Measurements from ENCODE around the gene CDK10. TPM values are rescaled to one million over a fixed set of nuclear protein-coding genes. Genes with fewer than 3 reads are reported as not detected.

Gene CDK10
- polyA plus RNA-seq, 1 donor from 2014 or later, result 126 TPM

- TF ChIP-seq RAD21 (conservative IDR thresholded peaks at IDR 0.05) (no peak), TAF1 (IDR thresholded peaks at IDR 0.05; ENCODE audit: low read depth) (no peak), POLR2AphosphoS5 (IDR thresholded peaks at IDR 0.05) (no peak), MXI1 (conservative IDR thresholded peaks at IDR 0.05; ENCODE audit: poor library complexity, severe bottlenecking) (no peak), REST (IDR thresholded peaks at IDR 0.05; ENCODE audit: borderline replicate concordance) (no peak), SMC3 (conservative IDR thresholded peaks at IDR 0.05; ENCODE audit: poor library complexity) (no peak), EZH2 (IDR thresholded peaks at IDR 0.05; ENCODE audit: borderline replicate concordance, insufficient read depth, low read length, poor library complexity, severe bottlenecking) (no peak), CTCF (IDR thresholded peaks at IDR 0.05; ENCODE audit: poor library complexity, severe bottlenecking) (no peak), EP300 (conservative IDR thresholded peaks at IDR 0.05; ENCODE audit: poor library complexity, severe bottlenecking) (no peak)
- H3K36me3 ChIP-seq (ENCODE audit: insufficient read depth, low read length), result no peaks in the 10 kb centered on the region
- H3F3A ChIP-seq (ENCODE audit: insufficient read depth, low read length, poor library complexity, severe bottlenecking), result no peaks in the 10 kb centered on the region
- H4K20me1 ChIP-seq (ENCODE audit: insufficient read depth), result no peaks in the 10 kb centered on the region
- no peaks in the 10 kb centered on the region for H3K79me2 ChIP-seq (replicated peaks; ENCODE audit: insufficient read depth, low read length)
- no peak overlapping the region for H3K27ac ChIP-seq (ENCODE audit: low read length)
- H2AFZ ChIP-seq (ENCODE audit: low read depth, low read length), result no peak overlapping the region
- peaks cover 4% of the 10 kb centered on the region for H3K27me3 ChIP-seq (ENCODE audit: insufficient read depth, low read depth, low read length)
- H3K9me2 ChIP-seq (ENCODE audit: insufficient read depth, low read length), result no peaks in the 10 kb centered on the region
- no peak overlapping the region for H3K4me3 ChIP-seq (ENCODE audit: low read length)
- H3K9me3 ChIP-seq (ENCODE audit: low read length), result no peaks in the 10 kb centered on the region
- H3K9ac ChIP-seq (ENCODE audit: low read length), result no peak overlapping the region
- H3K4me2 ChIP-seq (ENCODE audit: low read length), result no peak overlapping the region
Measured at GRCh38 chr16:89638455-89638854, 48.0 kb upstream of the CDK10 start.

- peaks cover 3% of the 10 kb centered on the region for H3K27me3 ChIP-seq (ENCODE audit: insufficient read depth, low read depth, low read length)
- no peak overlapping the region for H3K4me3 ChIP-seq (ENCODE audit: low read length)
- no peak overlapping the region for H3K27ac ChIP-seq (ENCODE audit: low read length)
- no peaks in the 10 kb centered on the region for H4K20me1 ChIP-seq (ENCODE audit: insufficient read depth)
- no peaks in the 10 kb centered on the region for H3K36me3 ChIP-seq (ENCODE audit: insufficient read depth, low read length)
- no peak overlapping the region for H2AFZ ChIP-seq (ENCODE audit: low read depth, low read length)
- H3K9me2 ChIP-seq (ENCODE audit: insufficient read depth, low read length), result no peaks in the 10 kb centered on the region
- no peak for TF ChIP-seq EZH2 (IDR thresholded peaks at IDR 0.05; ENCODE audit: borderline replicate concordance, insufficient read depth, low read length, poor library complexity, severe bottlenecking)
- TF ChIP-seq RAD21 (conservative IDR thresholded peaks at IDR 0.05), result no peak
- no peak for TF ChIP-seq MXI1 (conservative IDR thresholded peaks at IDR 0.05; ENCODE audit: poor library complexity, severe bottlenecking)
- H3K79me2 ChIP-seq (replicated peaks; ENCODE audit: insufficient read depth, low read length), result no peaks in the 10 kb centered on the region
- H3K4me2 ChIP-seq (ENCODE audit: low read length), result no peak overlapping the region
- H3K9me3 ChIP-seq (ENCODE audit: low read length), result no peaks in the 10 kb centered on the region
- no peaks in the 10 kb centered on the region for H3F3A ChIP-seq (ENCODE audit: insufficient read depth, low read length, poor library complexity, severe bottlenecking)
- H3K9ac ChIP-seq (ENCODE audit: low read length), result no peak overlapping the region
Measured at GRCh38 chr16:89639385-89639784, 47.1 kb upstream of the CDK10 start.

Measured in neural cell (in vitro differentiated cells).